GM21737 (cell line): ENCODE data around the gene LAMB1.

Experiments used
- ATAC-seq: cut with Tn5 transposase; IDR thresholded peaks from one replicate; pipeline ENCODE4 v1.9.1; 2021; ENCODE audit warnings: mild to moderate bottlenecking, moderate library complexity; ENCODE audit not compliant: unreplicated experiment

The LAMB1 gene

DNA sequence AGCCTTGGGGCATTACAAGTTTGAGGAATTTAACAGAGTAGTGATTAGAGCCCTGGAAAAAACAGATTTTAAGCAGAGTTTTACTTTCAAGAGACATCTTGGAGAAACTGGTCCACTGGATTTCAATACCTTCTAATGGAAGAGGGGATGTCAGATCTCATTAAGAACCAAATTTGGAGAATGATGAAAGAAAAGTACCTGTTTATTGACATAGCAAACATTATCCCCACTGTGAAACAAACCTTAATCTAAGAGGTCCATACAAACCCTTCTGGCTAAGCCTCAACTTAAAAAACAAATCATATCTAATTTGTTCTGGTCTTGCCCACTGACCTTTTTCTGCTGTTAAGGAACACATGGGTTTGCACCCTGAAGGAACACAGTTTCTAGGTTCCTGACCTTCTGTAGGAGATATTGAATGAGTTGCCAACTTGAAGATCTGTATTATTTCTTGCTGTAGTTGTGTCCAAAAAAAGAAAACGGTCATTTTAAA is 53.5 kb downstream of the LAMB1 start:
- ATAC-seq = no peak

DNA sequence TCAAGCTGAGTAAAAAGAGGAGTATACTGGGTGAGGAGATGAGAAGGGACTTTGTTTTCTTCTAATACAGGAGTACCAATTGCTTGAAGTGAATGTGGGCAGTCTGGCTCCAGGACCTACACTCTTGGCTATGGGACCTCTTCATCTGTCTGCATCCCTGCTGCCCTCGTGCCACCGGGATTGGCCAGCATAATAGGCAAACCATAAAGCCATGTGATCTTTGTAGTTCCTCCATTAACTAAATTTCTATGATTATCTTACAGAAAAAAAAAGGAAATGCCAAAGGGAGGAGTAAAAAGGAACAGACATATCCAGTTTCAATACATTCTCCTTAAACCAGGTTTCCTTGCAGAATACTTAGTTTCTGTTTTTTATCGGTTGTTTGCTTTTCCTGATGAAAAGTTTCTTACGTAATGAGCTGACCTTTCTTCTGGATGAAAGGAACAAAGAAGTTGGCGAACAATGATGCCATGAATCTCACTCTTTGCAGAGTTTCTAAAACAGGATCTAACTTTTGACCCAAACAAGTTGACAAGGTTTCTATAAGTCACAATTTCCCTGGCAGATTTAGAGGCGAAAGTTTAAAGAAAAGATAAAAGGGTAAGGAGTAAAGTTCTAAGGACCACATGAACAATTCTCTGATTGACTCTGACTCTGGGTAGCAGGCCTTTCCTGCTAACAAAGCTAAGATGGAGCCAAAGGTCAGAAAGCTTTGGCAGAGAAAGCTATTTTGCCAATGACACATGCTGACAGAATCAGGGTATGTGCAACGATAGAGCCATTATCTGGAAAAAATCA is 54.1 kb downstream of the LAMB1 start:
- no peak for ATAC-seq

- no peak for ATAC-seq
Observed at GRCh38 chr7:107946881-107947280, 56.1 kb downstream of the LAMB1 start.

- ATAC-seq = no peak
Observed at GRCh38 chr7:107946451-107946850, 56.5 kb downstream of the LAMB1 start.

DNA sequence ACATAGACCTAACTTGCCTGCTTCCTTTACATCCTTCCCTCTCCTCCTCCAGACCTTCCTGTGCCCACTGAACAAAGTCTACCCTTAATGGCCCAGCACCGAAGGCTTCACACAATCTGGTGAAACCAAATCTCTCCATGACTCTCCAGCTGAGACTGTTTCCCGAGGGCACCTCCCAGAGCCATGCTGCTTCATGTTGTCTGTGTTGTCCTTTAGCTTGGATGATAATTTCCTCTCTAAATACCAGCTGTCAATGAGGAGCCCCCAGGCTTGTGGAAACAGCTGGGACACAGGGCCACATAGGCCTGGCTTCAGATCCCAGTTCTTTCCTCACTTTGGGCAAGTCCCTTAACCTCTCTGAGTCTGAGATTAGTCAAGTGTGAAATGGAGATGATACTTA is 57.6 kb downstream of the LAMB1 start:
- ATAC-seq = no peak

- ATAC-seq = no peak
Observed at GRCh38 chr7:107944411-107945169, 58.4 kb downstream of the LAMB1 start.

DNA sequence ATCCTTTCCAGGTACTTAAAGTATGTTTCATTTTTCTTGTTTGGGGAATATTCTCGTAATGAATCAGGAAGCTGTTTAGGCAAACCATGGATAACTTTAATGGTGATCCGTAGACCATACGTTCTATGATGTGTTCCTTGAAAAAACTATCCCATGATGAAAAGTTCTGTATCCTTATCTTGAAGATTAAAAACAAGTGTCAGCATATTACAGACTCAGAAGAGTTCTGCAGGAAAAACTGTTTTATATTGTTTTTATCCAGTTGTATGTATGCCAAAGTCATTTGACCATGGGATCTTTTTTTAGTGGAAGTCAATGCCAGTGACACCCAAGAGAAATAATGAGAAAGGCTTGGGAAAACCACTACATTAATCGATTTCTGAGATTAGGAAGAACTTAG is 59.9 kb downstream of the LAMB1 start:
- no peak for ATAC-seq

- ATAC-seq = no peak
Observed at GRCh38 chr7:107940951-107941350, 62.0 kb downstream of the LAMB1 start.

DNA sequence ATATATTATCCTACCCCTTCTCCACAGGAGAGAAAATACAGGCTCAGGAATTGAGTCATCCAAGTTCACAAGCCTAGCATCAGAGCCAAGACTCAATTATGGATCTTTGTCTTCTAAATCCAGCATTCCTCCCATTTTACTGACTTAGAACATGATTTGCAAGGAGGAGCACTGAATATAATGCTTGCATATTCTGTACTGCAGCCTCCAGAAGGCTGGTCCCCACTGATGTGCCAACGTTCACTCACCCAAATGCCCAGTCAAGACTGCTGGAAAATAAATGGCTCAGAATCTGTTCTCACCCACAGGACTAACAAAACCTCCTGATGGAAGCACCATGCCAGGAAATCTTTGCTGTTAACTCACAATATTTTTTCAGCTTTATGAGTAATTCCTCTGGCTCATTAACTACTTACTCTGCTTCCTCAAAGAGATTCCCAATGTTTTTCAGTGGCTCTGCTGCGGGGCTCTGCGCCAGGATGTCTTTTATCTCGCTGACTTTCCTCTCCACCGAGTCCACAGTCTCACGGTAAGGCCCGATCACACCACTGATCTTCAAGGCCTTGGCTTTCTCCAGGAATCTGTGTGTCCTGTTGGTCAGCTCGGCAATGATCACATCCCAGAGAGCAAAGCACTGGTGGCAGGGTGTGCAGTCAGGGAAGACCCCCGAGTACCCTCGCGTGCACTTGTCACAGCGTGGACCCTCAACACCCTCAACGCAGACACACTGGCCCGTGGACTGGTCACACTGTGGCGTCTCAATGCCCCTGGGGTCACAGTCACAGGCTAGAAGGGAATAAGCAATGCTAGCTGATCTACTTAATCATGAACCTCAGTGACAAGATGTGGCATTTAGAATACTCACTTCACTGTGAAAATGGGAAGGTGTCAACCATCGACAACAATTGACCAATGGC is 63.1 kb downstream of the LAMB1 start:
- ATAC-seq = no peak

DNA sequence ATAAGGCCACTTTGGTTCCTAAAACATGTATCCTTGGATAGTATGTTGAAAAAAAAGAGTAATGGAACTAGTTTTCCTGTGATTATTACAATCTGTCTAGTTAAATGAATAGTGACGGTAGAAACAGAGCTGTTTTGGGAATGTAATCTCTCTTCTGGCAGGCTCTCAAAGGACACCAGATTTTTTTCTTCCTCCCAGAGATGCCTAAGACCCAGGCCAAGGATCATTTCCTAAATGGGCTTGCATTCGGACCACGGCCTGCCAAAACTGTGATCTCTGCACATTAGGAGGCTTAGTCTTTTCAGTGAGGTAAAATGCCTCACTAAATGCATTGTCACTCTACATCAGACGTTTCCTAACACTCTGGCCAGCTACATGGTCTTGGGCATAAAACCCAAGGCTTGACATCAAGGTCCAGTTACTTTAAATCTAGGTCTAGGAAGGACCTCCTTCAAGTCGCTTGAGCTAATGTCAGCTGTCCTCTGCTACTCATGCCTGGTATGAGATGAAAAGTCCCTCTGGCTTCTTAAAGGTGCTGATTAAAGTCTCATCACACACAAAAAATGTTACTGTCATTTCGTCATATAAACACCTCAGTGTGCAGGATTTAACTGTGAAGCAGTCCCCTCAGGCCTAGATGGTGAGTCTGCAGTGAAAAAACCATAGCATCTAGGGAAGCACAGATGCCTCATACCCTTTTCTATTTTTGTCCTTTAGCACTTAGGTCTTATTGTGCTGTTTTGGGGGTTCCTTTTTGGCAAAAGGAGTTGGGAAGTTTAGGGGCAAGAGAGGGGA is 64.3 kb downstream of the LAMB1 start:
- ATAC-seq = no peak

DNA sequence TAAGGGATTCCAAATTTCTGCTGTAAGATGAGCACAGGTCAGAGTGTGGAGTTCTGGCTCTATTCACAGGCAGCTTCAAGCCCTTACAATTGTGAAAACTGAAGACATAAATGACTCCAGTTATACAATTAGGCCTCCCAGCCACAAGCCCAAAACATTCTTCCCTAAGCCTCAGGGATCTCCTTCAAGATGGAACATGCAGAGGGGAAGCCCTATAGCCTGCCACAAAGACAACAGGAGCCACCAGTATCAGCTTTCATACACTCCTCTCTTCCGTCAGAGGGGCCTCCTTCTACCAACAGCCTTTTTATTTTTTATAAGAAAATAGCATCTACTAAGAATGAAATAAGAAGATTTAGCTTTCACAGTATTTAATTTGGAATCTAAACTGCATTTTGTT is 65.4 kb downstream of the LAMB1 start:
- ATAC-seq = no peak

DNA sequence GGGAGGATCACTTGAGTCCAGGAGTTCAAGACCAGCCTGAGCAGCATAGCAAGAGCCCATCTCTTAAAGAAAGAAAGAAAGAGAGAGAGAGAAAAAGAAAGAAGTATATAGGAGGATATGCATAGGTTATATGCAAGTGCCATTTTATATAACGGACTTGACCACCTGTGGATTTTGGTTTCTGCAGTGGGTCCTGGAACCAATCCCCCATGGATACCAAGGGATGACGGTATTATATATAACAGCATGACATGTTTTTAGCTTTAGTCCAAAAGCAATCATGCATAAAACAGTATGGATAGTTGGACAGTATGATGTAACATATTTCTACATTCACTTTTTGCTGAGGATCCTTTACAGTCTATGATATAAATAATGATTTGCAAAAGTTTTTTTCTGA is 66.6 kb downstream of the LAMB1 start:
- ATAC-seq = no peak

DNA sequence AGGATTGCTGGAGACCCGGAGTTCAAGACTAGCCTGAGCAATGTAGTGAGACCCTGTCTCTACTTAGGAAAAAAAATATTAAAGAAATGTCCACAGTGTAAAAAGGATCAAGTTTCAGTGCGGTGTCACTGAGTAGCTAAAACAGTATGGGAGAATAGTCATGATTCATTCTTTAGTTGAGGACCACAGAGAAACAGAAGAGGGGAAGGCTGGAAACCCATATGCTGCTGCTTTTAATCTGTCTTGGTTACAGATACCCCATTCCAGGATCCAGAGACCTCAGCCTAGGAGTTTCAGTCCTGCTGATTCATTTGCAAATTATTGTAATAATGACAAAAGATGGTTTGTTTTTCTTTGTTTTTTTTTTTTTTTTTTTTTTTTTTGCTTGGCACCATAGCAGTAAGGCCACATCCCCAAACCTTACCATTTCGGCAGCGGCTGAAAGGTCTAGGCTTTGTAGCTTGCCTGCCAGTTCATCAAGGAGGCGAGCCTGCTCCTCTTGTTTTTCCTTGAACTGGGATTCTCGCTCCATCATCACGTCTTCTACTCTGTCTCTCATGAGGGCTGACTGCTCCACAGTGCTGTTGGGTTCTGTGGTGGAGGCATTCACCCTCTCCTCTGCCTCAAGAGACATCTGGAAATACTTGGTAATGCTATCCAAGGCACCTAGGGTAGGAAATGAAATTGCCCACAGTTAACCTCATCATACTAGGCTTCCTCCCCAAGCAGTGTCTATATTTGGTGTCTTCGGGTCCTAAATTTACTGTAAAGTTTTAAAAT is 67.8 kb downstream of the LAMB1 start:
- ATAC-seq = no peak

GRCh38 chr7:107933386-107934013 is 69.5 kb downstream of the LAMB1 start:
- ATAC-seq = no peak

DNA sequence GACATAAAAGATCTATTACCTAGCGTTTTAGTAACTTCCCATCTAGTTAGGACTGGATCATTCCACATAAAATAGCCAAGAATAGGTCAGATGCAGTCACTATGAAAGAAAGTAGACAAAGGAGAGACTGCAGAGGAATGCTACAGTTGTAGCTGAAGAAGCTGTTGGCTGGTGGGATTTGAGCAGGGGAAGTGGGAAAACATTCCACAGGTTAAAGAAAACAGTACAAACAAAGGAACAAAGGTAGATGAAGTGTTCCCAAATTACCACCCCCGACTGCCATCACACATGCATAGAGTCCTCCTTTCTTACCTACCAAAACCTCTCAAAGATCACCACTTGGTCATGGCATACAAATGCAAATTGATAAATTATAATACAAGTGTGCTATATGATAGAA is 70.2 kb downstream of the LAMB1 start:
- ATAC-seq = no peak

- no peak for ATAC-seq
Observed at GRCh38 chr7:107931740-107932515, 71.0 kb downstream of the LAMB1 start.

GRCh38 chr7:107926481-107926880 is 76.5 kb downstream of the LAMB1 start:
- no peak for ATAC-seq

- peak; percentile 95 for ATAC-seq
Observed at GRCh38 chr7:107924841-107925504, 78.0 kb downstream of the LAMB1 start.
